Activated CD8-positive, alpha-beta memory T cell treated with anti-CD3 and anti-CD28 coated beads for 48 hours (primary cell): ENCODE results near the gene FOXP1.
"Not testable (repeated sequence)": the region's sequence is repeated elsewhere in the genome, so short reads cannot be mapped to it uniquely, and the experiment has no call there.

Experiments
- DNase-seq, 3 experiments: peaks; one replicate each; pipeline ENCODE4 v3.0.0-alpha.2; 2020; ENCODE audit warnings: low read depth in 2 of 3, low spot score in 2 of 3

The FOXP1 gene

GRCh38 chr3:71454512-71455403 is 128.8 kb downstream of the FOXP1 start:
- no peak for DNase-seq

- no peak for DNase-seq
Observed at GRCh38 chr3:71453822-71454511, 129.6 kb downstream of the FOXP1 start.

GRCh38 chr3:71453319-71453718 is 130.2 kb downstream of the FOXP1 start:
- no peak for DNase-seq

GRCh38 chr3:71451812-71452211 is 131.7 kb downstream of the FOXP1 start:
- no peak for DNase-seq

- DNase-seq, result no peak
Observed at GRCh38 chr3:71451060-71451459, 132.5 kb downstream of the FOXP1 start.

- DNase-seq, result no peak
Observed at GRCh38 chr3:71450162-71450561, 133.4 kb downstream of the FOXP1 start.

- DNase-seq, result no peak
Observed at GRCh38 chr3:71447803-71448202, 135.7 kb downstream of the FOXP1 start.

- no peak for DNase-seq
Observed at GRCh38 chr3:71447197-71447596, 136.3 kb downstream of the FOXP1 start.

GRCh38 chr3:71446734-71447133 is 136.8 kb downstream of the FOXP1 start:
- DNase-seq, result no peak

GRCh38 chr3:71446260-71446659 is 137.3 kb downstream of the FOXP1 start:
- DNase-seq, result no peak

- DNase-seq, result no peak
Observed at GRCh38 chr3:71444861-71445259, 138.7 kb downstream of the FOXP1 start.

GRCh38 chr3:71444028-71444860 is 139.3 kb downstream of the FOXP1 start:
- DNase-seq, result peak in 1 of 3 experiments; percentile 35

GRCh38 chr3:71443332-71443731 is 140.2 kb downstream of the FOXP1 start:
- no peak for DNase-seq

GRCh38 chr3:71442652-71443042 is 140.9 kb downstream of the FOXP1 start:
- DNase-seq, result no peak

- no peak for DNase-seq
Observed at GRCh38 chr3:71441925-71442651, 141.4 kb downstream of the FOXP1 start.

- DNase-seq, result no peak
Observed at GRCh38 chr3:71441217-71441924, 142.2 kb downstream of the FOXP1 start.

GRCh38 chr3:71438904-71439303 is 144.6 kb downstream of the FOXP1 start:
- DNase-seq, result no peak

GRCh38 chr3:71438071-71438685 is 145.3 kb downstream of the FOXP1 start:
- DNase-seq, result no peak

- DNase-seq, result no peak
Observed at GRCh38 chr3:71436337-71436736, 147.2 kb downstream of the FOXP1 start.

- DNase-seq, result not testable (repeated sequence)
Observed at GRCh38 chr3:71435836-71436235, 147.7 kb downstream of the FOXP1 start.
